K562 (cell line): Measurements from ENCODE around the gene TMIGD3.

Experiments
- ELF4 ChIP-seq: fragments of 450-650 bp; formaldehyde crosslinking; IDR thresholded peaks from 2 replicates; pipeline ENCODE4 v1.4.0; 2022; ENCODE audit warnings: missing genetic modification characterization
- ETV6 ChIP-seq, 3 experiments: fragments of 150-350 bp in 1 of 3; sonication (generic) in 1 of 3; formaldehyde crosslinking in 1 of 3; IDR thresholded peaks; 2 replicates each; pipeline versions ENCODE4 v1.6.1 to v1.8.0; 2014 to 2022; ENCODE audit warnings: borderline replicate concordance in 2 of 3, low read depth in 2 of 3, antibody characterized with exemption in 1 of 3, low read length in 1 of 3, mild to moderate bottlenecking in 1 of 3, missing genetic modification reagents in 1 of 3
- EZH2 ChIP-seq: IDR thresholded peaks from 2 replicates; pipeline ENCODE4 v1.6.1; 2012; ENCODE audit warnings: low read depth, mild to moderate bottlenecking, inconsistent platforms, low read length, borderline replicate concordance
- FOXM1 ChIP-seq, 2 experiments: fragments of 450-650 bp in 1 of 2; sonication (generic) in 1 of 2; formaldehyde crosslinking in 1 of 2; IDR thresholded peaks; 2 replicates each; pipeline versions ENCODE4 v1.6.1 to v1.9.0; 2017 to 2022; ENCODE audit warnings: low read depth in 2 of 2, mild to moderate bottlenecking in 2 of 2, missing genetic modification reagents in 1 of 2, moderate library complexity in 1 of 2
- FOXP4 ChIP-seq: sonication (generic); formaldehyde crosslinking; IDR thresholded peaks from 2 replicates; pipeline ENCODE4 v1.8.0; 2022; ENCODE audit warnings: mild to moderate bottlenecking, missing genetic modification reagents, borderline replicate concordance
- IRF1 ChIP-seq: sonication (generic); formaldehyde crosslinking; IDR thresholded peaks from 2 replicates; pipeline ENCODE4 v1.8.0; 2022; ENCODE audit warnings: missing genetic modification reagents, mild to moderate bottlenecking, borderline replicate concordance
- KAT8 ChIP-seq: fragments of 450-650 bp; IDR thresholded peaks from 2 replicates; pipeline ENCODE4 v1.6.1; 2016; ENCODE audit warnings: low read depth, mild to moderate bottlenecking
- MYC ChIP-seq, 2 experiments: fragments of 250-450 bp in 1 of 2; sonication (Bioruptor Pico) in 1 of 2; IDR thresholded peaks; 2 replicates each; pipeline versions ENCODE4 v1.5.1 to v1.6.1; 2012 to 2021; ENCODE audit warnings: low read depth in 2 of 2, borderline replicate concordance in 1 of 2, improper control_type of control experiment in 1 of 2, low read length in 1 of 2, mild to moderate bottlenecking in 1 of 2, moderate library complexity in 1 of 2
- NR2C1 ChIP-seq, 2 experiments: fragments of 450-650 bp; IDR thresholded peaks; 2 replicates each; pipeline ENCODE4 v1.6.1; 2017; ENCODE audit warnings: mild to moderate bottlenecking in 2 of 2, antibody characterized with exemption in 1 of 2, inconsistent platforms in 1 of 2, missing compliant biosample characterization in 1 of 2, missing genetic modification characterization in 1 of 2
- NR2C2 ChIP-seq, 2 experiments: fragments of 200-800 bp in 1 of 2; sonication (Bioruptor generic) in 1 of 2; sonication (generic) in 1 of 2; formaldehyde crosslinking in 1 of 2; IDR thresholded peaks; 2 replicates each; pipeline versions ENCODE4 v1.6.1 to v1.8.0; 2016 to 2022; ENCODE audit warnings: mild to moderate bottlenecking in 1 of 2, missing compliant biosample characterization in 1 of 2, missing genetic modification characterization in 1 of 2, missing genetic modification reagents in 1 of 2
- POLR2AphosphoS2 ChIP-seq: IDR thresholded peaks from 2 replicates; pipeline ENCODE4 v1.6.1; 2012; ENCODE audit warnings: low read length, improper control_type of control experiment
- TF ChIP-seq, protein P1 (sequence below): sonication (generic); formaldehyde crosslinking; IDR thresholded peaks from 2 replicates; pipeline ENCODE4 v1.9.0; 2022; ENCODE audit warnings: mild to moderate bottlenecking, missing genetic modification reagents
- TF ChIP-seq, protein P2 (sequence below): sonication (generic); formaldehyde crosslinking; IDR thresholded peaks from 2 replicates; pipeline ENCODE4 v1.8.0; 2023; ENCODE audit warnings: mild to moderate bottlenecking, missing genetic modification reagents

DNA sequence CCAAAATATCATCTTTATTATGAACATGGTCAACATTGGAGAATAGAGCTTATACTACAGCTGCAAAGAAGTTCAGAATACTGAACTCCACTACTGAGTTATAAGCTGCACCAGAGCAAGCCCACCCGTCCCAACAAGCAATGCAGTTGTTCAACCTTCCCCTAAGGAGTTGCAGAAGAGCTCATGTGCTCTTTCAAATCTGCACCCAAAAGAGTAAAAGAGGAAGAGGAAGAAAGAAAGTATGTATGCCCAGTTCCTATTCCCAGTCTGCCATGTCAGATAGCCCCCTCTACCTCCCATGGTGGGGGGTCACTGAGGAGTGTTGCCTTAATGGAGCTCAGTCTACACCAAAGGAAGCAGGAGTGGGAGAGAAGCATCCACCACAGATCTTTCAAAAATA is 22.8 kb downstream of the TMIGD3 start:
- TF ChIP-seq ELF4: no peak
- TF ChIP-seq EZH2: no peak
- TF ChIP-seq, protein P1, sequence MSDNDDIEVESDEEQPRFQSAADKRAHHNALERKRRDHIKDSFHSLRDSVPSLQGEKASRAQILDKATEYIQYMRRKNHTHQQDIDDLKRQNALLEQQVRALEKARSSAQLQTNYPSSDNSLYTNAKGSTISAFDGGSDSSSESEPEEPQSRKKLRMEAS (CRISPR knock-in tag): no peak
- no peak for TF ChIP-seq POLR2AphosphoS2
- no peak for TF ChIP-seq NR2C1 (IDR thresholded peaks at IDR 0.05)
- no peak for TF ChIP-seq NR2C1 (tag; IDR thresholded peaks at IDR 0.05)
- TF ChIP-seq NR2C2 (CRISPR knock-in tag; IDR thresholded peaks at IDR 0.05): no peak
- TF ChIP-seq NR2C2 (tag; IDR thresholded peaks at IDR 0.05): no peak
- no peak for TF ChIP-seq FOXP4
- TF ChIP-seq, protein P2, sequence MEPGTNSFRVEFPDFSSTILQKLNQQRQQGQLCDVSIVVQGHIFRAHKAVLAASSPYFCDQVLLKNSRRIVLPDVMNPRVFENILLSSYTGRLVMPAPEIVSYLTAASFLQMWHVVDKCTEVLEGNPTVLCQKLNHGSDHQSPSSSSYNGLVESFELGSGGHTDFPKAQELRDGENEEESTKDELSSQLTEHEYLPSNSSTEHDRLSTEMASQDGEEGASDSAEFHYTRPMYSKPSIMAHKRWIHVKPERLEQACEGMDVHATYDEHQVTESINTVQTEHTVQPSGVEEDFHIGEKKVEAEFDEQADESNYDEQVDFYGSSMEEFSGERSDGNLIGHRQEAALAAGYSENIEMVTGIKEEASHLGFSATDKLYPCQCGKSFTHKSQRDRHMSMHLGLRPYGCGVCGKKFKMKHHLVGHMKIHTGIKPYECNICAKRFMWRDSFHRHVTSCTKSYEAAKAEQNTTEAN (CRISPR knock-in tag): no peak
- no peak for TF ChIP-seq KAT8
- TF ChIP-seq FOXM1 (IDR thresholded peaks at IDR 0.05; ENCODE audit: low read depth): no peak
- TF ChIP-seq FOXM1 (CRISPR knock-in tag; IDR thresholded peaks at IDR 0.05; ENCODE audit: low read depth): no peak
- TF ChIP-seq ETV6 (IDR thresholded peaks at IDR 0.05; ENCODE audit: borderline replicate concordance in 1 of 2, low read depth in 2 of 2, low read length in 1 of 2): no peak
- TF ChIP-seq ETV6 (CRISPR knock-in tag; IDR thresholded peaks at IDR 0.05; ENCODE audit: borderline replicate concordance): no peak
- TF ChIP-seq IRF1: no peak
- no peak for TF ChIP-seq MYC (IDR thresholded peaks at IDR 0.05; ENCODE audit: low read depth, low read length)
- no peak for TF ChIP-seq MYC (CRISPR knock-in tag; IDR thresholded peaks at IDR 0.05; ENCODE audit: borderline replicate concordance, low read depth)
